Colon (tissue), 2 donors: ENCODE data around the gene CD52.

ENCODE experiments used
- FAIRE-seq: peaks from 2 replicates; lab custom pipeline; 2012; peaks lifted over from hg19 to GRCh38; lab: Jason Lieb, UNC
- donor health status: control.
- donor health status: control.

Gene CD52

GRCh38 chr1:26335774-26336476 lies 18.2 kb downstream of the CD52 start:
- no peak for FAIRE-seq

DNA sequence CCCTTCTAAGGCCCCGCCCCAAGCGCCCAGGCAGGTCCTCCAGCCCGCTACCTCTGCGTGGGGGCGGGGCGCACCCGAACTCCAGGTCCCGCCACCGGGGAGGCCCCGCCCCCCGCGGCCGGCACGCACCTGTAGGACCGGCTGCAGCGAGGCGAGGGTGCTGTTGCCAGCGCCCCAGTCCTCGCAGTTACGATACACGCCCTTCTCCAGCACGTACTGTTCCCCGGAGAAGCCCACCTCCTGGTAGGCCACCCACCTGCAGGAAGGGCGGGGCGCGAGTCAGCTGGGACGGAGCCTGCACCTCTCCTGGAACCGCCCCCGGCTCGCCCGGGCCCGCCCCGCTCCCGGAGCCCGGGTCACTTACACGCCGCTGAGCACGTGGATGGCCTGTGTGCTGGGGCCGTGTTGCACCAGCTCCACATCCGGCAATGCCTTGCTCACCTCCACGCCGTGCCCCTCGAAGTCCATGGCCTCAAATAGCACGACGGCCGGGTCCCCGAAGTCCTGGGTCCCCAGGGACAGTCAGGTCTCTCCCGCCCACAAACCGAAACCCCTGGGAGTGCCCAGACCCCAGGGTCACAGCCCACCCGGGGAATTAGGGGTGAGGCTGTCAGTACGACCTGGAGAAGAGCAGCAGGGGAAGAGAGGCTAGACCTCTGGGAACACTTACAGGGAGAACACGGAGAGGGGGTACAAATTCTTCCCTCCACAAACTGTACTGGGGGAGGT lies 18.9 kb downstream of the CD52 start:
- no peak for FAIRE-seq

DNA sequence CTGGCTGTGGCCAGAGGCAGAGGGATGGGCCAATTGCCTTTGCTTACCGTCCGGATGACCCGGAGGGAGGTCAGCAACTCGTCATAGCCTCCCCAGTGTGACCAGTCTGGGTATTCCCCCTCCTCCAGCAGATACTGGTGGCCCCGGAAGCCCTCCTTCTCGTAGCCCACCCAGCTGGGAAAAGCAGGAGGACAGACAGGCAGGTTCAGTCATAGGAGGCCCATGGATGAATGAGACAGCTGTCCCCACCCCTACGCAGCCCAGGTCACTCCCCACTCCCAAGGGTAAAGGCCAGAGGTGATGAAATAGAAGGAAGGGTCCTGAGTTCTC lies 19.4 kb downstream of the CD52 start:
- no peak for FAIRE-seq

- no peak for FAIRE-seq
Measured at GRCh38 chr1:26337625-26338024, 19.9 kb downstream of the CD52 start.

DNA sequence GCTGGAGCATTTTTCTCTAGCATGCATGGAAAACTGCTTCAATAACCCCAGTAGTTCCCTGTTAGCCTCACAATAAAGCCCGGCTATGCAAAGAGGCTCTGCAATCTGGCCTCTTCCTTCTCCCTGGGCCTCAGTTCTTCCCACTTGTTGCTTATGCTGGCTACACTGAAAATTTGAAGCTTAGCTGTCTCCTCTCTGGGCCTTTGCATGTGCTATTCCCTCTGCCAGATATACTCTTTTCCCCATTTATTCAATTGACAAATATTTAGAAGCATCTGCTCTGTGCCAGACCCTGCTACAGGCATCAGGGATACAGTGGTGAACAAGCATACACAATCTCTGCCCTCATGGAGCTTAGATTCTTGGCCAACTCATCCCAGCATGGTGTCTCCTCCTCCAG lies 20.9 kb downstream of the CD52 start:
- FAIRE-seq: no peak

DNA sequence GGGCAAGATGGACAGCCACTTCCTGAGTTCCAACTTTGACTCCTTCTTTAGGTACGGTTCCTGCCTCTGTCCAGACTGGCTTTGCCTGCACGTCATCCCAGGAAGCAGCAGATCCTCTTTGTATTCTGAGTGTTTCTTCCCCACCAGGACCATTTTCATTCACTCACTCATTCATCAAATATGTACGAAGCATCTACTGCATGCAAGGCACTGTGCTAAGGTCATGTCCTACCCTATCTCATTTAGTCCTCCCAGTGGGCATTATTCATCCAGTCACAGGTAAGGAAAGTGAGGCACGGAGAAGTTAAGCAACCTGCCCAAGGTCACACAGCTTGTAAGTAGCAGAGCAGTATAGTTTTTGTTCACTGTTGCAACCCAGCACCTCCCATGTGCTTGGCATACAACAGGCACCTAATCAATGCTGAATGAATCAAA lies 22.3 kb downstream of the CD52 start:
- no peak for FAIRE-seq

DNA sequence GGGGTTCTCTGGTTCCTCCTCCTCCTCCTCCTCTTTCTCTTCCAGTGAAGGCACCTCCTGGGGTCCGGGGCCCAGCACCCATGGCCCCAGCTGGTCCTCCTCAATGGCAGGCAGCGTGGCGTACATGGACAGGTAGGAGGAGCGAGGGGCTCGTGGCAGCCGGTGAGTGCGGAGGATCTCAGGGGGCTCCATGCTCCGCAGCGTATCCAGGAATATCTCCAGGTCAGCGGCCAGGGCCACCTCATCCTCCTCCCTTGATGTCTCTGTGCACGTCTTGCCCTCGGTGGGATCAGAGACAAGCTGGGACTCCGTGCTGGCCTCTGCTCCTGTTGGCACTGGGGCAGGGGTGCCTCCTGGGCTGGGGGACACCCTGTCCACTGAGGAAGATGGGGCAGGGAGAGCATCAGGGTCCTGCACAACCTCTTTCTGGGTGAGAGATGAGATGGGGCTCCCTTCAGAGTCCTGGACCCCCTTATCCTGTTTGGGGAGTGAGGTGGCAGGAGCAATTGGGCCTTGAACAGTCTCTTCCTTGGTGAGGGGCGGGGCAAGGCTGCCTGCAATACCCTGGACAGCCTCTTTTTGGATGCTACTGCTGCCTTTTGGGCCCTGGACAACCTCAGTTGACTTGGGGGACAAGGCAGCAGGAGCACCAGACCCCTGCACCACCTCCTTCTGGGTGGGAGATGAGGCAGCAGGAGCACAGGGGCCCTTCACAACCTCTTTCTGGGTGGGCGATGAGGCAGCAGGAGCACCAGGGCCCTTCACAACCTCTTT lies 26.6 kb downstream of the CD52 start:
- FAIRE-seq: no peak

GRCh38 chr1:26345718-26346117 lies 28.0 kb downstream of the CD52 start:
- FAIRE-seq: no peak

DNA sequence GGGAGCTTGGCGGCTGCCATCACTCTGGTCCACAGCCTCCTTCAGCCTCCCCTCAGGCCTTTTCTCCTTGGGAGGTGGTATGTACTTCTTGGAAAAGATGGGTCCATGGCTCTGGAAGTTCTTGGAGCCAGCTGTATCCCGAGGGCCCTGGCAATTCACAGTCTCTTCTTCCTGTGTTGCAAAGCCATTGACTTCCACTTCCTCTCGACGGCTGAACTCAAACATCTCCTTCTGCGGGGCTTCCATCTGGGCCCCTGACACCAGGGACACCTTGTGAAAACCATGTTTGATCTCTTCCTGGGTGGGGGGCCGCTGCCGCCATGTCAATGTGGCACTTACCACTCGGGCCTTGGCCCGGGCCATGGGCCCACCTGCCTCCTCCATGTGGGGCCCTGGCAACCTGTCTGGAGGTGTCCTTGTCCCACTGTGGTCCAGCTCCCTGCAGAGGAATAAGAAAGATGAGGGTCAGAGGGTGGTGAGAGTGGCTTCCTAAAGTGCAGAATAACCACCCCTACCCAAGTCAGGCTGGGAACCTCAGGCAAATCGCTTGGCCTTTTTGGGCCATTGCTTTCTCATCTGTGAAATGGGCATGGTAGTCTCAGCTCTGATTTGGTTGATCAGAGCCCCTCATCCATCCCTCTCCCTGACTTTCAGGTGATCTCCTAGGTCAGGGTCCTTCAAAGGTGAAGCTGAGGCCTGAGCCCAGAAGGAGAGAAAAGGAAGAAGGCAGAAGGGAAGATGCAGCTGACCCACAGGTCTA lies 28.7 kb downstream of the CD52 start:
- no peak for FAIRE-seq

- FAIRE-seq: no peak
Measured at GRCh38 chr1:26349188-26349876, 31.6 kb downstream of the CD52 start.

DNA sequence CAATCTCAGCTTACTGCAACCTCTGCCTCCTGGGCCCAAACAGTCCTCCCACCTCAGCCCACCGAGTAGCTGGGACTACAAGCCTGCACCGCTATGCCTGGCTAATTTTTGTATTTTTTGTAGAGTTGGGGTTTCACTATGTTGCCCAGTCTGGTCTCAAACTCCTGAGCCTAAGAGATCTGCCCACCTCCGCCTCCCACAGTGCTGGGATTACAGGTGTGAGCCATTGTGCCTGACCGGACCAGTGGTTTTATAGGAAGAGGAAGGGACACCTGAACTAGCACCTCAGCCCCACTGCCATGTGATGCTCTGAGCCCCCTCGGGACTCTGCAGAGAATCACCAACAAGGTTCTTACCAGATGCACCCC lies 32.1 kb downstream of the CD52 start:
- no peak for FAIRE-seq

DNA sequence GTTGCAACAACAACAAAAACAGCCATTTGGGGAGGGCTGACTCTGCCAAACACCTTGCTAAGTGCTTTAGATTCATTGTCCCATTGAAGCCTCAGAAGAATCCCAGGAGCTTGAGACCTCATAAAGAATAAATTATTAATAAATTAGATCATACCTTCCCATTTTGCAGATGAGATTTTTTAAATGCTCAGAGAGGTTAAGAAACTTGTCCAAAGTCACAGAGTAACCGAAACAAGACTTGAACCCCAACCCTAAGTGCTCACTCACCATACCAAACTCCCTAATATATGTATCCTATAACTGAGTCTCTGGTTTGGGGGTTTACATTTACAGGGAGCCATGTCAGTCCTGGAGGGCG lies 32.6 kb downstream of the CD52 start:
- FAIRE-seq: no peak

DNA sequence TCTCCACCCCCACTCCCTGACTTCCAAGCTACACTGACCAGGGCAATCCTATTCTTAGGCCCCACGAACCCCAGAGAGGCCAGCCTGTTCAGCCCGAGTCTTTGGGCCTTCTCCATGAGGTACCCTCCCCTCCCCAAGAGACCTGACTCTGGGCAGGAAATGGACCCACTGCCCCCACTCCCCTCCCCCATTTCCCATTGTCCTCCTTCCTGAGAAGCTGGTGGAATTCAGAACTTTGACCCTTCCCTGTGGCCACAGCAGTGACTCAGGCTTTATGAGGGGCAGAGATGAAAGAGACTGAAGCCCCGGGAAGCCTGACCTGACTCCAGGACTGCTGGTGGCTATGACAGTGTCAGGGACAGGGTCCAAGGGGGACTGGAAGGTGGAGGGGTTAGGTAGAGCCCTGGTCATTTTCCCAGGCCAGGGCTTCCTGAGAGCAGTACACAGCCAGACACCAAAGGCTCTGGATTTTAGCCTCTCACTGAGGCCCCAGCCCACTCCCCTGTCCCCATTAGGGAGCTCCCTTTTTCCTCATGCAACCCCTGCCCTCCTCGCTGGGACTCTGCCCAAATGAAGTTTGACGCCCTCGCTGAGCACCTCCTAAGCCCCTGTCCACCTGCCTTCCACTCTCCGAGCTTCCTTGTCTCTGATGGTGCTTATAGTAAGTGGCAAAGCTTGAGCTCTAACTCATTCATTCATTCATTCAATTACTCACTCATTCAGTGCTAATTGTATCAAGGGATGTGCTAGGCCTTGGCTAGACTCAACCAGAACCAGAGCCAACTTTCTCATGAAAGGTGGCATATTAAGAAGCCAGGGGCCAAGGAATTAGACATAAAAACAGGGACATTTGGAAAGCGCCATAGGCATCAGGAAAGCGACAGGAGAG lies 33.2 kb downstream of the CD52 start:
- FAIRE-seq: no peak

- no peak for FAIRE-seq
Measured at GRCh38 chr1:26351590-26352337, 34.0 kb downstream of the CD52 start.

DNA sequence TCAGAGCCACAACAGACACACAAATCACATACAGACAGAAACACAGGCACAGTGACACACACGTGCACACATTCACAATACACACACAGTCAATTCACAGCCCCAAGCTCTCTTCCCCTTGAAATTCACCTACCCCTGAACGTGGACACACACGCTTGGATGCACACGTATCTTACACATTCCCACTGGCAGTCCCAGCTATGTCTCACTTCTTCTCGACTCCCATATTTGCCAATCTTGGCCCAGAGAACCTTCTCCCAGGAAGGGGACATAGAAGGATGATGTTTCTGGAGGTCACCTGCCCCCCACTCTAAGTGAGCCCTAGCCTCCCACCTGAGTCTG lies 34.6 kb downstream of the CD52 start:
- FAIRE-seq: no peak

GRCh38 chr1:26353210-26353859 lies 35.6 kb downstream of the CD52 start:
- no peak for FAIRE-seq

- FAIRE-seq: no peak
Measured at GRCh38 chr1:26353976-26354820, 36.4 kb downstream of the CD52 start, which contains the start of gene CRYBG2. TSS of gene CRYBG2 (minus strand) at chr1:26354130. CDS start at chr1:26346657, 7,473 bp downstream.

GRCh38 chr1:26354972-26355371 lies 37.2 kb downstream of the CD52 start:
- FAIRE-seq: no peak

GRCh38 chr1:26356106-26356505 lies 38.3 kb downstream of the CD52 start:
- no peak for FAIRE-seq
